ENCODE data around the gene HTR4.

HTR4 gene

DNA sequence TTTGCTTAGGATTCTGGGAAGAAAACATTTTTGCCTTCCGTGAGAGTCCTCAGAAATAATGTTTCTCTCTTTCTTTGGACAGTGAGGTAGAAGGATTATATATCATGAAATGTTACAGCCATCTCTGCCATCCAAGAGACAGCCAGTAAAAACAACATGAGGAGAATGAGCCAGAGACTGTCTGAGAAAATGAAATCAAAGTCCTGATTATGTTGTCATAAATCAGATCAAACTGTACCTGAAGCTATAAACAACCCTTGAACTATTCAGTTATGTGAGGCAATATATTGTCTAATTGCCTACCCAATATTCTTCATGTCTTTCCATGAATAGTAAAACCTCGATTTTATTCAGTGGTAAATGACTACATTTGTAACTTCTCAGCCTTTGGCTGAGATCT, 9.2 kb upstream of the HTR4 start:
- DNase-seq, result no peak

DNA sequence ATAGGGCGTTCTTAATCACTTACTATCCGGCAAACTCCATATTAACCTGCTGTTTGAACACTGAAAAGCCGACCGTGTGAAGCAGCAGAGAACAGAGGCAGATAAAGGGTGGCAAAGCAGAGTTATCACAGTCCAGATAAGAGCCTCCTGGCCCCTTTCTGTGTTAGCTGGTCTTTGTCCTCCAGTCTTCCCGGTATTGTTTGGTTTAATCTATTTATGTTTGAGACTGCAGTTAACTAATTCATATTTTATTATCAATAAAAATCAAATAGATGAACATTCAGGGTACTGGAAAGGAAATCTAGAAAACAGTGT, 6.0 kb upstream of the HTR4 start:
- no peak for DNase-seq

GRCh38 chr5:148659641-148660345, 5.5 kb upstream of the HTR4 start:
- DNase-seq, result no peak

GRCh38 chr5:148653291-148653835, 964 bp downstream of the HTR4 start:
- no peak for DNase-seq

GRCh38 chr5:148651528-148651927, 2.8 kb downstream of the HTR4 start:
- DNase-seq, result no peak

DNA sequence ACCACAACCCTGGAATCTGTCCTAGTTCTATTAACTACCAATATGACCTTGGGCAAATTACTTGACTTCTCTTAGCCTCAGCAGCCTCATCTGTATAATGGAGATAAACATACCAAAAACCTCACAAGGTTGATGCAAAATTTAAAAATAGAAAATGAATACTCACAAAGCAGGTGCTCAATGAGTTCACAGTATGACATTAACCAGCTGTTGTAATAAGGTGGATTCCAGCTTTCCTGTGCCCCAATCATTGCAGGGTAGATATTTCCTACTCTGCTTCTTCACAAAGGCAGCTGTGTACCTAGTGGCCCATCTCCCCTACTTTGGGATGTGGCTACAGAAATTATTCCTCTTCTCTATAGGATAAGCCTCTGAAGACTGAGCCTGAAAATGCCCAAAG, 8.8 kb downstream of the HTR4 start:
- DNase-seq, result no peak

GRCh38 chr5:148641735-148642134, 12.6 kb downstream of the HTR4 start:
- no peak for DNase-seq

GRCh38 chr5:148640471-148640870, 13.9 kb downstream of the HTR4 start:
- DNase-seq, result no peak

DNA sequence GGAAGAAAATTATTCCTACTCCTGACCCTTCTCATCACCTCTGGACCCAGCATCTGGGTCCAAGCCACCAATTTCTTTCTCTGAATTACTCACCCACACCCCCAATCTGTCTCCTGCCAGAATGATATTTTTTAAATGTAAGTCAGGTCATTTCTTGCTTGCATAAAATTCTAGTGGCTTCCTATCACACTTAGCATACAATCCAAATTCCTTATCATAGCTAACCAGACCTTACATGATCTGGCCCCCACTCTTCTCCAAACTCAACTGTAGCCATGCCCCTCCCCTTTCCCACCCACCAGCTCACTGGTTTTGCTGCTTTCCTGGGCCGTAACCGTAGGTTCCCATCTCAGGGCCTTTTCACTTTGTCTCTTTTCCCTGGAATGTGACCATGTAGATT, 15.2 kb downstream of the HTR4 start:
- no peak for DNase-seq

DNA sequence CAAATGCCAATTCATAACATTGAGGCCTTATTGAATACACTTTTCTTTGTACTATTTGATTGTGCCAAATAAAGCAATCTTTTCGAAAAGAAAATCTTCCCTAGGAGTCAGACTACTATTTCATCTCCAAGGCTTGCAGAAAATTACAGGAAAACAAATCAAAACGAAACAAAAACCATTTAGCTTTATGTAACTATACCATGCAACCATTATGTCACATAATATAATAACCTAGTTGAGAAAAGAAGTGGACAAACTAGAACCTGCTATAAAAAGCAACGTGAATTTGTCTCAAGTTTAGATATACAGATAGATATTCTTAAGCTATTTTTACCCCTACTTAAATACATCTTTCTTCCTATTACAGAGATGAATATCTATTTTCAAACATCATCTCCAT, 18.0 kb downstream of the HTR4 start:
- DNase-seq, result no peak

DNA sequence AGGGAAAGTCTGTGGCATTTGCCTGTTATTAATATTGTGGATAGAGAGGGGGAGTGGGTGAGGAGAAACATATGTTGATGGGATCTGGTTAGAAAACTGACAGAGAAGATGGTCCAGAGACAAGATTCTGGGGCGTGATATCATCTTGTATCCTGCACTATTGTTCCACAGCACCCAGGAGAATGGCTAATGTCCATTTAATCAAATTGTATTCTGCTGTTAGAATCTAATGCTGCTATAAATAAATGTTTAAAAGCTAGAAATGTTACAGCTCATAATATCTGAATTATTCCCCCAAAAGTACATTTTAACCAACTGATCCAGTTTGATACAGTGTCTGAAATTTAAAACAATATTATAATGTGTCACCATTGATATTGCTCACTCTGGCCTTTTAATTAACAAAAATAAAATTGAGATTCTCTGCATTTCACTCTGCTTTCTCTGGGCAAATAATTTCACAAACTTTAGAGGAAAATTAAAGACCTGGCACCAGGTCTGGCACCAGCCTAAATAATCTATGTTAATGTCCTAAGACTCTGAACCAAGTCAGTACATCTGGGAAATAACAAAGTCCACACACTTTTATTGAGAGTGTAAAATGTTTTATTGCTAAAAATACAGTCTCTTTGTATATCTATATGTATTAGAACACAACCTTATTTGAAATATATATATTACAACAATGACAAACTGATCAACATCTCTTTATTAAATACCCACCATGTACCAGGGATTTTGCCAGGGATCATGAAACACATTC, 18.8 kb downstream of the HTR4 start:
- no peak for DNase-seq

DNA sequence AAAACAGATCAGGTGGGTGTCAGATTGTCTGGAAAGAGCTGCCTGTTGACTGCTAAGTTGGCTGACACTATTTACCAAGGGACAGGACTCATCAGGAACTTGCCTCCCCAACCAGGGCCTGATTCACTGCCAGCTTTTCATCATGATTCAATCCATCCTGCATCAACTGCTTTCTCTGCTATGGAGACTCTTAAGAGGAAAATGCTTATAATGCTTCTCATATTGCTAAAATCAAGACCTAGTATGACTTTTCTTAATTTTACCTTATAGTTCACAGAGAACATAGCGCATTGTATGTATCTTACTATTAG, 21.3 kb downstream of the HTR4 start:
- DNase-seq, result no peak

GRCh38 chr5:148632255-148633066, 21.9 kb downstream of the HTR4 start:
- no peak for DNase-seq

- no peak for DNase-seq
Observed at GRCh38 chr5:148626986-148627385, 27.3 kb downstream of the HTR4 start.

- no peak for DNase-seq
Observed at GRCh38 chr5:148626081-148626613, 28.2 kb downstream of the HTR4 start.

- no peak for DNase-seq
Observed at GRCh38 chr5:148625250-148625649, 29.1 kb downstream of the HTR4 start.

GRCh38 chr5:148623741-148624140, 30.6 kb downstream of the HTR4 start:
- no peak for DNase-seq

- no peak for DNase-seq
Observed at GRCh38 chr5:148623101-148623500, 31.2 kb downstream of the HTR4 start.

- no peak for DNase-seq
Observed at GRCh38 chr5:148620696-148621095, 33.6 kb downstream of the HTR4 start.

DNA sequence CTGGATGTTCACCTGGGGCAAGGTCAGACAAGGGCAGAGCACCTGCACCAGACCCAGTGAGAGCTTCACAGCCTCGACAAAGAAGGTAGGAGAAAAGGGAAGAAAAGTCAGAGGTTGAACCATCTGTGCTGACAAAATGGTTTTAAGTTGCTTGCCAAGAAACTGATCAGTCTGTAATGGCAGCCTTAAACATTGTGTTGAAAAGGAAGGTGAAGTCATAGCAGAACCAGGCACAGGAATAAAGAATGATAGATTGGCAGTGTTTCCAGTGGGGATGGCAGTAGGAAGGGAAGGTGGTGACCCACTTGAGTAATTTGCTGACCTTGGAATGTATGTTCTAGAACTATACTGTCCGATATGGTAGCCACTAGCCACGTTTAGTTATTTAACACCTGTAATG, 34.2 kb downstream of the HTR4 start:
- no peak for DNase-seq

DNA sequence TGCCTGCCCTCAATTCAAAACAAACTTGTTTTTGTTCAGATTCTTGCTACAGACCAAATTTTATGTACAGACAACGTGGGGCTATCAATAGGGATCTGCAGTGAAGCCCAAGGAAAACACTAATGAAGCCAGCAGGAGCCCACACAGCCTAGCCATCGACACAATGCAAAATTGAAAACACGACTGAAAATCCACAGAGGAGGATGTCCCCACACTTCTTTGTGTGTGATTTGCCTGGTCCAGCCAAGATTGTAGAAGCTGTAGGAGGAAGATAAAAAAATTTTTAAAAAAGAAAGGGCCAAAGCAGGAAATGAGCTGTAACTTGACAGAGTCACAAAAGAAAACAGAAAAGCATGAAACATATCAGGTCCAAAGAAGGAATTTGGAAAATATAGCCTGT, 34.8 kb downstream of the HTR4 start:
- no peak for DNase-seq

DNA sequence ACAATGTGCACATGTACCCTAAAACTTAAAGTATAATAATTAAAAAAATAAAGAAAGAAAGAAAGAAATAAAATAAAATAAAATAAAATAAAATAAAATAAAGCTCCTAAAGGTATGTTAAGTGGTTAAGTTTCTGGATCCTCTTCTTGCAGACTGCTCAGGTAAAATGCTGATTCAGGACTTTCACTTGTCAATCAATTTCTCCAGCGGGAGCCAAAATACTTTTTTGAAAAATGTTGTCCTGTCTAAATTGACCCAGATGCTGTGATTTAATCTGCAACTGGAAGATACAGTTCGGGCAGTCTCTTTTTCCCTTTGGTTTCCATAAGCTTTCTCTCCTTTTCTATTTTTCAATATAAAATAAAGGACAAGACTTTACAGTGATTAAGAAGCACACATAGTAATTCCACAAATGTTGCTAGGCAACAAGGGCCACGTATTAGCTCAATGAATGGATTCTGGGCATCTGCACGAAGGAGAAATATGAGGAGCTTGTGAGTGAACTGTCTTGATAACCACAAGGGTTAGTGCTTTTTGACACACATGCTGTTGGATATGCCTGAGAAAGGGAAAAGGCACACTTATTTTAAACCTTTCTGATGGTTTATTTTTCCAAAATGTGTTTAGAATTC, 38.6 kb downstream of the HTR4 start:
- DNase-seq, result no peak

DNA sequence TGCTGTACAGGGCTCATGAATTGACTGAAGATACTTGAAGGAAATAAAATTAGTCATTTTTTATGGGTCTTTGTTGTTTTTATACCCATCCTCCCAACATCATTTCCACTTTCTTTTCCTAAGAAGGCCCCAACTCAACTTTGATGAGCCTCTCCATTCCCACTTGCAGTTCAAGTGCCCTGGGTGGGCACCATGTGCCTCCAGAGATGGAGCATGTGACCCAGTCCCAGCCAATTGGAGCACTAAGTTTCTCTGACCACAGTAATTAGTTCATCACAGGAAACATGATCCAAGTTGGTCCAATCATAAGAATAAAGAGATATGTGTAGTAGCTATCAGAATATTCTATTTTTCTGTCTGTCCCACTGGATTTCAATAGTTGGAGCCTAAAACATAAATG, 46.9 kb downstream of the HTR4 start:
- DNase-seq, result no peak
